HG03103 (cell line): ENCODE results near the gene SNX2.
"Not testable (repeated sequence)": the region's sequence is repeated elsewhere in the genome, so short reads cannot be mapped to it uniquely, and the experiment has no call there.

ENCODE experiments used
- ATAC-seq: cut with Tn5 transposase; IDR thresholded peaks from one replicate; pipeline ENCODE4 v1.9.1; 2021; ENCODE audit warnings: low read depth; ENCODE audit not compliant: unreplicated experiment

Gene SNX2

DNA sequence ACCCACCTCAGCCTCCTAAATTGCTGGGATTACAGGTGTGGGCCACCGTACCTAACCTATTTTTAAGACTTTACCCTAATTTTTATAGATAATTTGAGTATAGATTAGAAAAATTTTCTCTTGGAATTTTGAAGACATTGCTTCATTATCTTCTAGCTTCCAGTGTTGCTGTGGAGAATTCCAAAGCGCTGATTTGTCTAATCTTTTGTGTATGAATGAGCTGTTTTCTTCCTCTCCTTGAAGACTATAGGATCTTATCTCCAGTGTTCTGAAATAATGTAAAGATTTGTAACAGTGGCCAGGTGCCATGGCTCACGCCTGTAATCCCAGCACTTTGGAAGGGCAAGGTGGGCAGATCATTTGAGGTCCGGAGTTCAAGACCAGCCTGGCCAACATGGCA is 64.9 kb downstream of the SNX2 start:
- no peak for ATAC-seq

DNA sequence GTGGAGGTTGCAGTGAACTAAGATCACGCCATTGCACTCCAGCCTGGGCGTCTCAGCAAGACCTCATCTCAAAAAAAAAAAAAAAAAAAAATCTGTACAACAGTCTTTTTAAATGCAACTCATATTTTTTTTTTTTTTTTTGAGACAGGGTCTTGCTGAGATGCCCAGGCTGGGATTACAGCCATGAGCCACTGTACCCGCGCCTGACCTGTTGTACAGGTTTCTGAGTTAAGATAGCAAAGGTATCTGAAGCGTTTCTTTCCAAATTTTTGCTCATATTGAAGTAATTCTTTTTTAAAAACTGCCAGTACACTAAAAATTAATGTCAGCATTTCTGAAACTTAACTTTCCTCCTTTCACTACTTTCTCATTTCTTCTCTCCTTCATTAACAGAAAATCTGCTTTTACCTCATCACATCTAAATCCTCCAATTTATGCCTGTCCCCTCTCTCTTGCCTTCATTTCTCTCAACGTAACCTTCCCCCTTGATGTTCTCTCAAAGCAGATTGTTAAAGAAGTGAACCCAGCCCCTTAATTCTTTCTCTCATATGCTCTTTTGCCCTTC is 67.2 kb downstream of the SNX2 start:
- no peak for ATAC-seq

- ATAC-seq: no peak
These were observed 69.4 kb downstream of the SNX2 start for GRCh38 chr5:122844136-122844909.

DNA sequence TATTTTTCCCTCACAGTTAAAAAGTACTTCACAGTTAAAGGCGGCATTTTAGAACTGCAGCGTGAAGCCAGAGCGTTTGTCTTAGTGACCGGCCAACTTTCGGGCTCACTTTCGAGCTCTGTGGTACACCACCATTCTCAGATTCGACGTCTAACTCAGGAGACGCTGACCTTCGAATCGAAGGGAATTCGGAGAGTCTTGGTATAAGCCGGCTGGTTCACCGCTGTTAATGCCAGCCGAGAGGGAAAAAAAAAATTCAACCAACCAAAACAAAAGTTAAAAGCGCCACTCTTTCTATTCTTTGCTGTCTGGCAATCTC is 70.0 kb downstream of the SNX2 start:
- ATAC-seq: peak; percentile 27

- peak; percentile 79 for ATAC-seq
These were observed 70.6 kb downstream of the SNX2 start, which contains the start of gene SNX24 for GRCh38 chr5:122845229-122846050. TSS of gene SNX24 (plus strand) at chr5:122845613. CDS start at chr5:122845634, 21 bp downstream.

GRCh38 chr5:122846051-122846550 is 71.2 kb downstream of the SNX2 start:
- ATAC-seq: no peak

GRCh38 chr5:122847687-122848081 is 72.8 kb downstream of the SNX2 start:
- ATAC-seq: no peak

- ATAC-seq: no peak
These were observed 74.9 kb downstream of the SNX2 start for GRCh38 chr5:122849771-122850170.

GRCh38 chr5:122857538-122857937 is 82.7 kb downstream of the SNX2 start:
- ATAC-seq: not testable (repeated sequence)

- no peak for ATAC-seq
These were observed 83.6 kb downstream of the SNX2 start for GRCh38 chr5:122858451-122858850.

DNA sequence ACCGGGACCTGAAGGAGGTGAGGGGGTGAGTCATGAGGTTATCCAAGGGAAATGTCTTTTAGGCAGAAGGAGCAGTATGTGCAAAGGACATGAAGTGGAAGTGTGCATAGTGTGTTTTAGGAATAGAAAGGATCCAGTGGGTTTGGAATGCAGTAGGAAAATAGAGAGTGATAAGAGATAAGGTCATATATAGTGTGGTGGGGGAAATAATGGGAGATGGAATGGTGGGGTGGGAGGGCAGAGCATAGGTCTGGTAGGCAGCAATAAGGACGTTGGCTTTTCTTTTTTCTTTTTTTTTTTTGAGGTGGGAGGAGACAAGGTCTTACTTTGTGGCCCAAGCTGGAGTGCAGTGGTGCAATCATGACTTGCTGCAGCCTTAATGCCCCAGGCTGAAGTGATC is 88.4 kb downstream of the SNX2 start:
- ATAC-seq: no peak

DNA sequence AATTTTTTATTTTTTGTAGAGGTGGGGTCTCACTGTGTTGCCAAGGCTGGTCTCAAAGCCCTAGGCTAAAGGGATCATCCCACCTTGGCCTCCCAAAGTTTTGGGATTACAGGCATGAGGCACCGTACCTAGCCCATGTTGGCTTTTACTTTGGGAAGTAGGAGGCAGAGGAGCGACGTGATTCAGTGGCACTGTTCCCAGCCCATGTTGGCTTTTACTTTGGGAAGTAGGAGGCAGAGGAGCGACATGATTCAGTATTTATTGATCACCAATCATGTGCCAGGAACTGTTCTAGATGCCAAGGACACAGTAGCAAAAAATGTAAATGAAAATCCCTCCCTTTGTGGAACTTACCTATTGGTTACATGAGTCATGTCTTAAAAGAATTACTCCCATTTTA is 88.8 kb downstream of the SNX2 start:
- no peak for ATAC-seq

GRCh38 chr5:122864400-122864799 is 89.5 kb downstream of the SNX2 start:
- ATAC-seq: no peak

GRCh38 chr5:122864842-122865241 is 90.0 kb downstream of the SNX2 start:
- ATAC-seq: no peak

- no peak for ATAC-seq
These were observed 95.5 kb downstream of the SNX2 start for GRCh38 chr5:122870219-122870856.

GRCh38 chr5:122871661-122872060 is 96.8 kb downstream of the SNX2 start:
- no peak for ATAC-seq

DNA sequence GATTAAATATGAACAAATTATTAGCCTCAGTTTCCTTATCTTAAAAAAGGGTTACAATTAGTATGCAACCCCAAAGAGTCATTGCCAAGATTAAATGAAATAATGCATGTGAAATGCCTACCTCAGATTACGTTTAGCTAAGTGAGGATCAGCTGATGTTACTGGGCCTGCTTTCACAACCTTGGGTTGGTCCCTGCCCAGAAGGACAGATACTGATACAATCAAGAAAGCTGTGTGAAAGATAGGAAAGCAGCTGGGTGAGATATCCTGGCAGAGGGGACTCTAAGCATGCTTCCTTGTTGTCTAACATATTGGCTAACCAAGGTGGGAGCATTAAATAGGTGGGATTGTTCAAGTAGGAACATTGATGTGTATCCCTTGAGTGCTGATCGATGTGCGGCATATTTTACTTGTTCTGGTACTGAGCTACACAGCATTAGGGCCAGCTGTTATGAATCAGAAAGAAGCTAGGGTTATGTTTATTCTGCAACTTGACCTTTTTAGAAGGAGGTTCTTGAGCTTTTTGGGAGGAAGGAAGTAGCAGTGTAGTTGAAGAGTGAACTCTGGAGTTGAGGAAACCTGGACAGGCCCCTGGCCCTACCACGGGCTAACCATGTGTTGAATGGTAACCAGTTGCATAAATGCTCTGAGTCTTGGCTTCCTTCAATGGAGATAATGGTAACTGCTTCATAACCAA is 99.4 kb downstream of the SNX2 start:
- no peak for ATAC-seq

DNA sequence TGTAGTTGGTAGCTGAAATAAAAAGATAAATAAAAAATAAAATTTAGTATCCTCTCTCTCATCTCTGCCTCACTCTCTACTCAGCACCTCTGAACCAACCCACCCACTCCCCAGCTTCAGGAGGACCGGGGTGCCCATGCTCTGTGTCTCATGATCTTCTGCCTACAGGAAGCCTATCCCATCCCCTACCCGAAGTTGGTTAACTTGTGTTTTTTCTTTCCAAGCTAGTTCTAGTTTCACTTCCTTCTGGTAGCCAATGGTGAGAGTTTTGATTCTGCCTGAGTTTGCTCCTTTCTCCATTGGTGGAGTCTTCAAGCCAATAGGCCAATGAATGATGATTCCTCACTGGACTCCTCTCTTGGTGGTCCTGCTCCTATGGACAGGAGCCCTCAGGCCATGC is 102.6 kb downstream of the SNX2 start:
- ATAC-seq: peak; percentile 72

- no peak for ATAC-seq
These were observed 104.2 kb downstream of the SNX2 start for GRCh38 chr5:122879076-122879475.
